K562 (cell line): ENCODE data around the gene KCNH8. TPM values are rescaled to one million over a fixed set of nuclear protein-coding genes. Genes with fewer than 3 reads are reported as not detected.

Source experiments
- ATAC-seq: fragments of 200-7000 bp; cut with Tn5 transposase; 3 replicates; pipeline ENCODE4 v1.9.1; 2020; ENCODE audit warnings: moderate library complexity
- BruUV-seq: library from RNA; stranded (reverse); fragments of 400-500 nt; replicated peaks from 2 replicates; lab custom pipeline; 2021; lab: Mats Ljungman, UMichigan
- CTCF ChIA-PET: fragments of 300-600 bp; formaldehyde crosslinking; extraction: SDS; loops from one replicate; lab custom pipeline; 2021; ENCODE audit warnings: low intra/inter-chr PET ratio; lab: Yijun Ruan, JAX
- POLR2A ChIA-PET: fragments of 300-600, 350-650 bp; sonication (Branson Sonifier 250); formaldehyde crosslinking; extraction: SDS; loops from one replicate; lab custom pipeline; 2021; ENCODE audit warnings: antibody characterized with exemption, inconsistent platforms; lab: Yijun Ruan, JAX
- DNase-seq, 4 experiments: peaks; one replicate each; pipeline versions ENCODE4 v3.0.0 to v3.0.0-alpha.2; 2011 to 2018; ENCODE audit warnings: low spot score in 3 of 4, mixed read lengths in 3 of 4; ENCODE audit errors: extremely low read depth in 1 of 4
- FAIRE-seq: peaks from 2 replicates; lab custom pipeline; 2011; peaks lifted over from hg19 to GRCh38; lab: Jason Lieb, UNC
- H2AFZ ChIP-seq: 2 replicates; pipeline ENCODE4 v1.6.0; 2011; ENCODE audit warnings: low read depth, low read length, control low read depth, inconsistent platforms
- H3K27ac ChIP-seq: fragments of 200-600 bp; 3 replicates; pipeline ENCODE4 v1.8.0; 2011; ENCODE audit warnings: low read depth, mild to moderate bottlenecking, control low read depth, inconsistent platforms, low read length, moderate library complexity, mixed read lengths; ENCODE audit errors: extremely low read depth
- H3K27me3 ChIP-seq, 2 experiments: fragments of 300-600 bp in 1 of 2; 2 replicates in 1 of 2; 3 replicates in 1 of 2; pipeline versions ENCODE4 v1.6.0 to v1.8.0; 2011; ENCODE audit warnings: inconsistent platforms in 2 of 2, low read length in 2 of 2, mild to moderate bottlenecking in 1 of 2, mixed read lengths in 1 of 2, moderate library complexity in 1 of 2; ENCODE audit not compliant: control insufficient read depth in 2 of 2, insufficient read depth in 2 of 2
- H3K36me3 ChIP-seq: fragments of 300-600 bp; 3 replicates; pipeline ENCODE4 v1.8.0; 2011; ENCODE audit warnings: mild to moderate bottlenecking, low read length, inconsistent platforms; ENCODE audit not compliant: control insufficient read depth, insufficient read depth
- H3K4me1 ChIP-seq, 2 experiments: fragments of 200-600 bp in 1 of 2; replicated peaks in 1 of 2; 2 replicates in 1 of 2; 3 replicates in 1 of 2; pipeline versions ENCODE4 v1.5.1 to v1.8.0; 2011; ENCODE audit warnings: inconsistent platforms in 2 of 2, low read length in 2 of 2, mild to moderate bottlenecking in 1 of 2, mixed read lengths in 1 of 2, moderate library complexity in 1 of 2; ENCODE audit not compliant: control insufficient read depth in 2 of 2, insufficient read depth in 2 of 2
- H3K4me2 ChIP-seq: 2 replicates; pipeline ENCODE4 v1.6.1; 2011; ENCODE audit warnings: low read length, control low read depth, inconsistent platforms, mixed read lengths; ENCODE audit not compliant: insufficient read depth
- H3K4me3 ChIP-seq: fragments of 200-600 bp; sonication (generic), shearing (Covaris generic); 2 replicates; pipeline ENCODE4 v1.5.1; 2016; ENCODE audit warnings: control low read depth, inconsistent platforms
- H3K79me2 ChIP-seq: fragments of 200-600 bp; 3 replicates; pipeline ENCODE4 v1.8.0; 2011; ENCODE audit warnings: low read length, inconsistent platforms; ENCODE audit not compliant: control insufficient read depth, insufficient read depth
- H3K9ac ChIP-seq, 2 experiments: 2 replicates each; pipeline versions ENCODE4 v1.6.0 to v1.6.1; 2011; ENCODE audit warnings: low read depth in 2 of 2, low read length in 2 of 2, control low read depth in 1 of 2, inconsistent platforms in 1 of 2, mild to moderate bottlenecking in 1 of 2, mixed read lengths in 1 of 2; ENCODE audit not compliant: insufficient read depth in 1 of 2
- H3K9me1 ChIP-seq: one replicate; pipeline ENCODE4 v1.6.0; 2011; ENCODE audit warnings: inconsistent platforms, mild to moderate bottlenecking, low read length, moderate library complexity; ENCODE audit not compliant: control insufficient read depth, insufficient read depth
- H3K9me3 ChIP-seq: replicated peaks from 2 replicates; pipeline ENCODE4 v1.5.1; 2011; ENCODE audit warnings: low read depth, low read length, inconsistent platforms; ENCODE audit not compliant: control insufficient read depth, insufficient read depth
- H4K20me1 ChIP-seq: replicated peaks from 2 replicates; pipeline ENCODE4 v1.6.1; 2011; ENCODE audit warnings: low read length, inconsistent platforms, mixed read lengths; ENCODE audit not compliant: control insufficient read depth, insufficient read depth
- CBFB ChIP-seq: sonication (generic); formaldehyde crosslinking; IDR thresholded peaks from 2 replicates; pipeline ENCODE4 v1.4.0; 2020; ENCODE audit warnings: mild to moderate bottlenecking, missing genetic modification reagents
- CBX1 ChIP-seq: sonication (generic); IDR thresholded peaks from 2 replicates; pipeline ENCODE4 v1.6.1; 2016; ENCODE audit warnings: antibody characterized with exemption, low read depth, mild to moderate bottlenecking
- E2F3 ChIP-seq: fragments of 250-450 bp; sonication (Bioruptor Pico); IDR thresholded peaks from 2 replicates; pipeline ENCODE4 v1.4.0; 2020; ENCODE audit warnings: mild to moderate bottlenecking
- HDAC3 ChIP-seq: fragments of 450-650 bp; IDR thresholded peaks from 2 replicates; pipeline ENCODE4 v1.6.1; 2018; ENCODE audit warnings: borderline replicate concordance, mild to moderate bottlenecking, moderate library complexity; ENCODE audit not compliant: partially characterized antibody
- KHSRP ChIP-seq: fragments of 450-650 bp; IDR thresholded peaks from 2 replicates; pipeline ENCODE4 v1.6.1; 2017
- RBBP5 ChIP-seq: fragments of 200-600 bp; sonication (generic); IDR thresholded peaks from 2 replicates; pipeline ENCODE4 v1.6.1; 2012; ENCODE audit warnings: borderline replicate concordance, mild to moderate bottlenecking, low read length, control low read depth, inconsistent platforms; ENCODE audit not compliant: insufficient read depth, poor library complexity, severe bottlenecking
- RFX5 ChIP-seq: IDR thresholded peaks from 2 replicates; pipeline ENCODE4 v1.6.1; 2011; ENCODE audit warnings: low read depth, mild to moderate bottlenecking, improper control_type of control experiment, low read length
- SIN3A ChIP-seq, 2 experiments: fragments of 150-350 bp in 1 of 2; IDR thresholded peaks; 2 replicates each; pipeline ENCODE4 v1.6.1; 2011 to 2016; ENCODE audit warnings: borderline replicate concordance in 2 of 2, low read depth in 2 of 2, low read length in 2 of 2, mild to moderate bottlenecking in 2 of 2, moderate library complexity in 2 of 2; ENCODE audit not compliant: control insufficient read depth in 1 of 2
- U2AF1 ChIP-seq: fragments of 200-400 bp; formaldehyde crosslinking; optimal IDR thresholded peaks from 2 replicates; pipeline ENCODE3; 2017; ENCODE audit warnings: mild to moderate bottlenecking, low read depth, low read length, moderate library complexity
- ZNF395 ChIP-seq: fragments of 200-800 bp; sonication (Bioruptor generic); IDR thresholded peaks from 2 replicates; pipeline ENCODE4 v1.6.1; 2017; ENCODE audit warnings: missing genetic modification characterization, missing compliant biosample characterization
- ZNF583 ChIP-seq: fragments of 250-450 bp; sonication (Bioruptor Pico); IDR thresholded peaks from 2 replicates; pipeline ENCODE4 v1.4.0; 2020
- WGBS: fragments of 100-300 bp; shearing (Covaris generic); methylation state at CpG from one replicate; pipeline ENCODE4 v1.1.6; 2016; ENCODE audit warnings: low coverage, mixed read lengths; ENCODE audit not compliant: insufficient coverage; ENCODE audit errors: missing lambda C conversion rate; 5-methylcytosine and 5-hydroxymethylcytosine counted together
- in situ Hi-C: fragments of 300-500 bp; cut with MboI; formaldehyde crosslinking; loops from 4 replicates; pipeline ENCODE4 v1.15.0; 2018; ENCODE audit warnings: inconsistent platforms, mixed read lengths
- intact Hi-C: fragments of 100-400 bp; cut with micrococcal nuclease; formaldehyde crosslinking; loops from 2 replicates; pipeline ENCODE4 v1.14.2; 2022
- polyA plus RNA-seq, 8 experiments: library from polyadenylated mRNA; depleted of rRNA in 4 of 8; stranded (reverse) in 5 of 8; unstranded in 3 of 8; fragments of >200 nt; fragmentation: Nextera tagmentation in 2 of 8; fragmentation: Illumina TruSeq in 1 of 8; extraction: Ambion mirVana in 2 of 8; extraction: Trizol in 1 of 8; gene quantifications; 2 replicates each; pipeline versions ENCODE4 v1.2.1 to v1.2.3, GENCODE V29; 2011 to 2014; ENCODE audit warnings: inconsistent platforms in 1 of 8, missing spikeins in 1 of 8
- total RNA-seq, 7 experiments: library from RNA; depleted of rRNA in 6 of 7; stranded (reverse); fragments of >200 nt in 6 of 7; fragmentation: Illumina TruSeq in 2 of 7; extraction: Trizol in 2 of 7; gene quantifications; 2 replicates each; pipeline versions ENCODE4 v1.2.1 to v1.2.3, GENCODE V29; 2011 to 2021; ENCODE audit warnings: low replicate concordance in 1 of 7
- TF ChIP-seq, protein P1 (sequence below): fragments of 250-450 bp; sonication (Bioruptor Pico); IDR thresholded peaks from 2 replicates; pipeline ENCODE4 v1.5.0; 2021
- TF ChIP-seq, protein P2 (sequence below): IDR thresholded peaks from 2 replicates; pipeline ENCODE4 v1.6.1; 2011; ENCODE audit warnings: borderline replicate concordance, low read depth, mild to moderate bottlenecking, moderate library complexity, low read length; ENCODE audit not compliant: insufficient read depth, poor library complexity, severe bottlenecking

The KCNH8 gene
- total and polyA plus RNA-seq, 9 of the 15 experiments (the other 6 are each of a cell fraction or from before 2014, with no cell fraction given) = 0.02 to 0.08 (median 0.04) TPM; not detected in 6

DNA sequence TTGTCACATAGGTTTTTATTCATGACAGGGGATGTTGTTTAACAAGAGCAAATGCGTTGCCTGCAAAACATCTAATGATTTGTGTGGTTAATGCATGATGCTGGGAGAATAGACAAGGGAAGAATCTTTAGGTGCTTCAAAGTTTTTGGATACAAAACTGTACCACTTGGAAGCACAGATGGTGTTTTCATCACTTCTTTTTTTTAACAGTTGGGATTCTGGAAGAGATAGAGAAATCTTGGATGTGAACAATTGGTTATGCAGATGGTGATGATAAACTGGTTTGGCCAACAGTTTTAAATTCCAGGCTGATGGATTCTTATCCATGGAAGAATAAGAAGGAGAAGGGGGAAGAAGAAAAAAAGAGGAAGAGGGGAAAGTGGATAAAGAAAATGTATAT is 379.4 kb downstream of the KCNH8 start:
- ChIA-PET POLR2A (no interaction called here), CTCF (no interaction called here)

DNA sequence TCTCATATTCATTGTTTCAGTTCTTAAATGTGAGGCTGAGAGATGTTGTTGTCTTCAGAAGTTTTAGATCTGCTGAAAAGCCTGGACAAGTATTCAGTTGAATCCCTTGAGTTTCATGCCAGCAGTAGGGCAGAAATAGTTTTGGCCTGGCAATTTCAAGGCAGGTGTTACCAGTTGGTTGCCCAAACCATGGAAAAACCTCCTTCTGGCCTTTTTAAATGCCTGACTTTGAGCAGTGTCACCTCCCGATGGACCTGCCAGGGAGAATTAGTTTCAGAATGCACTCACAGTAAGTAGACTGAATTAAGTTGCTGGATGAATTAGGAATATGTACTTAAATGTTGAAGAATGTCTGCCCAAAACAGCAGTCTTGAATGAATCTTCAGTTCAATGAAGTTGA is 383.1 kb downstream of the KCNH8 start:
- Histone ChIP-seq H3K27me3 (no peaks in the 10 kb centered on the region), H3K9me3 (no peaks in the 10 kb centered on the region), H3K27ac (no peak overlapping the region), H3K9ac (no peak overlapping the region), H3K4me2 (no peak overlapping the region), H2AFZ (no peak overlapping the region), H3K4me1 (no peaks in the 10 kb centered on the region), H3K9me1 (no peaks in the 10 kb centered on the region), H3K79me2 (no peaks in the 10 kb centered on the region), H3K36me3 (no peaks in the 10 kb centered on the region), H4K20me1 (no peaks in the 10 kb centered on the region), H3K4me3 (no peak overlapping the region)
- no TSS peak for BruUV-seq
- ATAC-seq (no peak), DNase-seq (no peak), FAIRE-seq (no peak)
- POLR2A ChIA-PET = no interaction called here
- intact Hi-C loops = no loop called here
- in situ Hi-C loops = no loop called here
- CTCF ChIA-PET = no interaction called here
- WGBS = 0% methylated on average over 1 of the region's 1 CpG
- TF ChIP-seq KHSRP (no peak), SIN3A (IDR thresholded peaks at IDR 0.05; ENCODE audit: borderline replicate concordance in 2 of 2, control insufficient read depth in 1 of 2, low read depth in 2 of 2, low read length in 2 of 2) (no peak), ZNF583 (no peak), U2AF1 (no peak), RBBP5 (no peak), E2F3 (CRISPR knock-in tag) (no peak), CBX1 (no peak), ZNF395 (no peak)
- TF ChIP-seq, protein P1, sequence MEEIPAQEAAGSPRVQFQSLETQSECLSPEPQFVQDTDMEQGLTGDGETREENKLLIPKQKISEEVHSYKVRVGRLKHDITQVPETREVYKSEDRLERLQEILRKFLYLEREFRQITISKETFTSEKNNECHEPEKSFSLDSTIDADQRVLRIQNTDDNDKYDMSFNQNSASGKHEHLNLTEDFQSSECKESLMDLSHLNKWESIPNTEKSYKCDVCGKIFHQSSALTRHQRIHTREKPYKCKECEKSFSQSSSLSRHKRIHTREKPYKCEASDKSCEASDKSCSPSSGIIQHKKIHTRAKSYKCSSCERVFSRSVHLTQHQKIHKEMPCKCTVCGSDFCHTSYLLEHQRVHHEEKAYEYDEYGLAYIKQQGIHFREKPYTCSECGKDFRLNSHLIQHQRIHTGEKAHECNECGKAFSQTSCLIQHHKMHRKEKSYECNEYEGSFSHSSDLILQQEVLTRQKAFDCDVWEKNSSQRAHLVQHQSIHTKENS (CRISPR knock-in tag) = no peak
- TF ChIP-seq, protein P2, sequence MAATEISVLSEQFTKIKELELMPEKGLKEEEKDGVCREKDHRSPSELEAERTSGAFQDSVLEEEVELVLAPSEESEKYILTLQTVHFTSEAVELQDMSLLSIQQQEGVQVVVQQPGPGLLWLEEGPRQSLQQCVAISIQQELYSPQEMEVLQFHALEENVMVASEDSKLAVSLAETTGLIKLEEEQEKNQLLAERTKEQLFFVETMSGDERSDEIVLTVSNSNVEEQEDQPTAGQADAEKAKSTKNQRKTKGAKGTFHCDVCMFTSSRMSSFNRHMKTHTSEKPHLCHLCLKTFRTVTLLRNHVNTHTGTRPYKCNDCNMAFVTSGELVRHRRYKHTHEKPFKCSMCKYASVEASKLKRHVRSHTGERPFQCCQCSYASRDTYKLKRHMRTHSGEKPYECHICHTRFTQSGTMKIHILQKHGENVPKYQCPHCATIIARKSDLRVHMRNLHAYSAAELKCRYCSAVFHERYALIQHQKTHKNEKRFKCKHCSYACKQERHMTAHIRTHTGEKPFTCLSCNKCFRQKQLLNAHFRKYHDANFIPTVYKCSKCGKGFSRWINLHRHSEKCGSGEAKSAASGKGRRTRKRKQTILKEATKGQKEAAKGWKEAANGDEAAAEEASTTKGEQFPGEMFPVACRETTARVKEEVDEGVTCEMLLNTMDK = no peak

More for the DNA sequence above, 379.4 kb downstream of the KCNH8 start:
- no peaks in the 10 kb centered on the region for H3K4me1 ChIP-seq
- no peaks in the 10 kb centered on the region for H3K79me2 ChIP-seq
- no TSS peak for BruUV-seq
- no peaks in the 10 kb centered on the region for H3K9me1 ChIP-seq
- DNase-seq (no peak), FAIRE-seq (no peak), ATAC-seq (no peak)
- TF ChIP-seq CBFB (CRISPR knock-in tag) (no peak), RFX5 (no peak), HDAC3 (no peak)
- no peak overlapping the region for H3K4me3 ChIP-seq
- no peaks in the 10 kb centered on the region for H4K20me1 ChIP-seq
- intact Hi-C loops = no loop called here
- 0% methylated on average over 1 of the region's 1 CpG for WGBS
- no peak overlapping the region for H2AFZ ChIP-seq
- in situ Hi-C loops = no loop called here
- H3K36me3 ChIP-seq = no peaks in the 10 kb centered on the region
- H3K4me2 ChIP-seq = no peak overlapping the region
- H3K9me3 ChIP-seq = no peaks in the 10 kb centered on the region
- no peaks in the 10 kb centered on the region for H3K27me3 ChIP-seq
- no peak overlapping the region for H3K27ac ChIP-seq
- H3K9ac ChIP-seq = no peak overlapping the region
